ENCODE results near the gene ZMYND10. TPM values are rescaled to one million over a fixed set of nuclear protein-coding genes. Genes with fewer than 3 reads are reported as not detected.
A peak's percentile ranks its signal among the peaks of the same experiment; 100 is the strongest.

ZMYND10 gene
- total and polyA plus RNA-seq, 9 of the 15 experiments (the other 6 are each of a cell fraction or from before 2014, with no cell fraction given) = 0.20 to 2.8 (median 0.70) TPM

GRCh38 chr3:50303013-50303815 is 42.3 kb downstream of the ZMYND10 start, which contains the start of gene HYAL1 (continued):
- TF ChIP-seq MLLT1 (IDR thresholded peaks at IDR 0.05) = no peak
- no peak for TF ChIP-seq ZBTB26 (CRISPR knock-in tag; IDR thresholded peaks at IDR 0.05)
- 0 out of 2 replicates have a peak, but pooled peaks have one; percentile 32 for TF ChIP-seq ZNF740 (CRISPR knock-in tag; IDR thresholded peaks at IDR 0.05)
- no peak for TF ChIP-seq ZNF740 (tag; IDR thresholded peaks at IDR 0.05)
- peak; percentile 63; the same call in 1 of the 2 replicates for TF ChIP-seq GTF2F1 (IDR thresholded peaks at IDR 0.05; ENCODE audit: low read depth, low read length)
- no peak for TF ChIP-seq NFE2 (IDR thresholded peaks at IDR 0.05; ENCODE audit: low read depth)
- TF ChIP-seq KDM5B (IDR thresholded peaks at IDR 0.05; ENCODE audit: insufficient replicate concordance, low read depth, low read length) = peak; percentile 88
- no peak for TF ChIP-seq SMARCA4 (IDR thresholded peaks at IDR 0.05)
- TF ChIP-seq VEZF1 (CRISPR knock-in tag; IDR thresholded peaks at IDR 0.05) = peak; percentile 33
- TF ChIP-seq MEIS2 (IDR thresholded peaks at IDR 0.05; ENCODE audit: partially characterized antibody) = peak; percentile 8
- no peak for TF ChIP-seq THRB (CRISPR knock-in tag; conservative IDR thresholded peaks at IDR 0.05)
- no peak for TF ChIP-seq ZNF57 (CRISPR knock-in tag; IDR thresholded peaks at IDR 0.05)

Data from K562 (cell line).